Measurements from ENCODE around the gene TRIP4. TPM values are rescaled to one million over a fixed set of nuclear protein-coding genes. Genes with fewer than 3 reads are reported as not detected.
"Not testable (repeated sequence)": the region's sequence is repeated elsewhere in the genome, so short reads cannot be mapped to it uniquely, and the experiment has no call there.

TRIP4 gene
- total RNA-seq, 2 experiments from 2014 or later: 9.3 to 21.0 TPM

- Histone ChIP-seq H3K4me1 (ENCODE audit: insufficient read depth, low read length, poor library complexity, severe bottlenecking) (no peaks in the 10 kb centered on the region), H3K36me3 (ENCODE audit: insufficient read depth, low read length) (peaks cover 7% of the 10 kb centered on the region; the same call in 1 of the 2 replicates), H3K79me2 (ENCODE audit: insufficient read depth, low read depth, low read length) (0 out of 2 replicates have a peak, but pooled peaks cover 6% of the 10 kb centered on the region), H3K27ac (ENCODE audit: low read depth, low read length, poor library complexity, severe bottlenecking) (no peak overlapping the region), H3K9me3 (ENCODE audit: low read length) (no peaks in the 10 kb centered on the region), H3K9me2 (ENCODE audit: insufficient read depth, low read length) (no peaks in the 10 kb centered on the region), H4K20me1 (ENCODE audit: insufficient read depth, low read length) (no peaks in the 10 kb centered on the region), H2AFZ (ENCODE audit: low read length) (no peak overlapping the region), H3K4me3 (ENCODE audit: low read depth, low read length, poor library complexity, severe bottlenecking) (no peak overlapping the region), H3K4me2 (ENCODE audit: low read length) (no peak overlapping the region)
- no peak for DNase-seq (ENCODE audit: low spot score)
- TF ChIP-seq EZH2phosphoT487 (IDR thresholded peaks at IDR 0.05; ENCODE audit: borderline replicate concordance, low read depth, low read length) (no peak), CTCF (conservative IDR thresholded peaks at IDR 0.05; ENCODE audit: low read length) (no peak)
- BruUV-seq (replicated peaks): no TSS peak
- ChIA-PET CTCF (ENCODE audit: unreplicated experiment) (no interaction called here), POLR2A (interaction anchor here (0.5 to 1.2 kb wide), 5 partner anchors 9 to 1026 kb away, joined by 3 to 6 read pairs (median 3); no protein-coding TSS in a partner anchor)
- intact Hi-C loops (cut with micrococcal nuclease; ENCODE audit: unreplicated experiment): no loop called here
Observed at GRCh38 chr15:64344651-64345294, 42.9 kb upstream of the TRIP4 start.

- H3K9me3 ChIP-seq (ENCODE audit: low read length); H3K27ac ChIP-seq (ENCODE audit: low read depth, low read length, poor library complexity, severe bottlenecking); intact Hi-C loops (cut with micrococcal nuclease; ENCODE audit: unreplicated experiment); H3K4me2 ChIP-seq (ENCODE audit: low read length); H3K79me2 ChIP-seq (ENCODE audit: insufficient read depth, low read depth, low read length); H3K36me3 ChIP-seq (ENCODE audit: insufficient read depth, low read length); H4K20me1 ChIP-seq (ENCODE audit: insufficient read depth, low read length); H2AFZ ChIP-seq (ENCODE audit: low read length); DNase-seq (ENCODE audit: low spot score); BruUV-seq (replicated peaks); CTCF ChIA-PET (ENCODE audit: unreplicated experiment); H3K4me1 ChIP-seq (ENCODE audit: insufficient read depth, low read length, poor library complexity, severe bottlenecking); H3K4me3 ChIP-seq (ENCODE audit: low read depth, low read length, poor library complexity, severe bottlenecking); H3K9me2 ChIP-seq (ENCODE audit: insufficient read depth, low read length): not testable (repeated sequence)
- POLR2A ChIA-PET: interaction anchor here (0.6 kb wide), 1 partner anchor 44 kb away, joined by 3 read pairs; no protein-coding TSS in a partner anchor
Observed at GRCh38 chr15:64346242-64346641, 41.4 kb upstream of the TRIP4 start.

GRCh38 chr15:64348455-64348854, 39.2 kb upstream of the TRIP4 start:
- H3K4me1 ChIP-seq (ENCODE audit: insufficient read depth, low read length, poor library complexity, severe bottlenecking): no peaks in the 10 kb centered on the region
- ChIA-PET CTCF (ENCODE audit: unreplicated experiment) (no interaction called here), POLR2A (no interaction called here)
- no peak for DNase-seq (ENCODE audit: low spot score)
- H2AFZ ChIP-seq (ENCODE audit: low read length): no peak overlapping the region
- H3K9me2 ChIP-seq (ENCODE audit: insufficient read depth, low read length): no peaks in the 10 kb centered on the region
- no peaks in the 10 kb centered on the region for H4K20me1 ChIP-seq (ENCODE audit: insufficient read depth, low read length)
- 0 out of 2 replicates have a peak, but pooled peaks cover 6% of the 10 kb centered on the region for H3K79me2 ChIP-seq (ENCODE audit: insufficient read depth, low read depth, low read length)
- H3K4me2 ChIP-seq (ENCODE audit: low read length): no peak overlapping the region
- no peaks in the 10 kb centered on the region for H3K9me3 ChIP-seq (ENCODE audit: low read length)
- intact Hi-C loops (cut with micrococcal nuclease; ENCODE audit: unreplicated experiment): no loop called here
- no TSS peak for BruUV-seq (replicated peaks)
- H3K36me3 ChIP-seq (ENCODE audit: insufficient read depth, low read length): peaks cover 5% of the 10 kb centered on the region; the same call in 1 of the 2 replicates
- no peak overlapping the region for H3K27ac ChIP-seq (ENCODE audit: low read depth, low read length, poor library complexity, severe bottlenecking)
- no peak overlapping the region for H3K4me3 ChIP-seq (ENCODE audit: low read depth, low read length, poor library complexity, severe bottlenecking)
- TF ChIP-seq EZH2phosphoT487 (IDR thresholded peaks at IDR 0.05; ENCODE audit: borderline replicate concordance, low read depth, low read length) (no peak), CTCF (conservative IDR thresholded peaks at IDR 0.05; ENCODE audit: low read length) (no peak)
